Loucy (cell line): ENCODE measurements around the gene ADAMTS13.

Experiments
- H2AFZ ChIP-seq: fragments of 200-600 bp; sonication (generic); 2 replicates; pipeline ENCODE4 v1.6.0; 2016; ENCODE audit warnings: antibody characterized with exemption, mild to moderate bottlenecking, low read length, moderate library complexity
- H3F3A ChIP-seq: fragments of 200-600 bp; 2 replicates; pipeline ENCODE4 v1.6.0; 2016; ENCODE audit warnings: antibody characterized with exemption, low read depth, mild to moderate bottlenecking
- H3K27me3 ChIP-seq: fragments of 200-600 bp; sonication (generic); 2 replicates; pipeline ENCODE4 v1.6.1; 2014; ENCODE audit warnings: low read length, mild to moderate bottlenecking; ENCODE audit not compliant: insufficient read depth, poor library complexity, severe bottlenecking
- H3K36me3 ChIP-seq: fragments of 200-600 bp; sonication (generic); 2 replicates; pipeline ENCODE4 v1.6.1; 2016; ENCODE audit warnings: low read length; ENCODE audit not compliant: insufficient read depth
- H3K4me1 ChIP-seq: fragments of 200-600 bp; sonication (generic); 2 replicates; pipeline ENCODE4 v1.5.1; 2014; ENCODE audit warnings: low read length, mild to moderate bottlenecking; ENCODE audit not compliant: insufficient read depth, poor library complexity, severe bottlenecking
- H3K4me2 ChIP-seq: fragments of 200-600 bp; sonication (generic); 2 replicates; pipeline ENCODE4 v1.6.0; 2014; ENCODE audit warnings: antibody characterized with exemption, low read length, low read depth, mild to moderate bottlenecking; ENCODE audit not compliant: poor library complexity, severe bottlenecking
- H3K4me3 ChIP-seq: fragments of 200-600 bp; sonication (generic); 2 replicates; pipeline ENCODE4 v1.5.1; 2014; ENCODE audit warnings: low read length, mild to moderate bottlenecking, mixed read lengths; ENCODE audit not compliant: poor library complexity, severe bottlenecking
- H3K79me2 ChIP-seq: fragments of 200-600 bp; sonication (generic); 2 replicates; pipeline ENCODE4 v1.6.1; 2014; ENCODE audit warnings: low read length; ENCODE audit not compliant: insufficient read depth
- H3K9ac ChIP-seq: fragments of 200-600 bp; sonication (generic); 2 replicates; pipeline ENCODE4 v1.6.0; 2014; ENCODE audit warnings: mild to moderate bottlenecking, low read depth, low read length, moderate library complexity; ENCODE audit not compliant: poor library complexity, severe bottlenecking
- H3K9me2 ChIP-seq: fragments of 200-600 bp; sonication (generic); replicated peaks from 2 replicates; pipeline ENCODE4 v1.6.1; 2016; ENCODE audit warnings: low read depth, low read length, mixed read lengths
- H3K9me3 ChIP-seq: fragments of 200-600 bp; sonication (generic); 2 replicates; pipeline ENCODE4 v1.6.1; 2014; ENCODE audit warnings: mild to moderate bottlenecking, antibody characterized with exemption, low read length, low read depth; ENCODE audit not compliant: insufficient read depth
- H4K20me1 ChIP-seq: fragments of 200-600 bp; sonication (generic); 2 replicates; pipeline ENCODE4 v1.6.0; 2014; ENCODE audit warnings: antibody characterized with exemption, low read length, mild to moderate bottlenecking; ENCODE audit not compliant: insufficient read depth, poor library complexity, severe bottlenecking
- CTCF ChIP-seq: fragments of 200-600 bp; sonication (generic); conservative IDR thresholded peaks from 2 replicates; pipeline ENCODE4 v1.5.1; 2014; ENCODE audit warnings: mild to moderate bottlenecking, antibody characterized with exemption, low read length
- EZH2phosphoT487 ChIP-seq: fragments of 200-600 bp; IDR thresholded peaks from 2 replicates; pipeline ENCODE4 v1.6.1; 2018; ENCODE audit warnings: antibody characterized with exemption, mild to moderate bottlenecking, moderate library complexity, borderline replicate concordance

The ADAMTS13 gene

GRCh38 chr9:133508046-133508445 lies 85.9 kb downstream of the ADAMTS13 start:
- Histone ChIP-seq H3K4me3 (no peak overlapping the region), H2AFZ (no peak overlapping the region), H3K9me2 (no peaks in the 10 kb centered on the region), H3K79me2 (no peaks in the 10 kb centered on the region), H3K4me2 (peak overlapping the region; percentile 71), H3K9ac (peak overlapping the region; percentile 66), H3F3A (0 out of 2 replicates have a peak, but pooled peaks cover 5% of the 10 kb centered on the region), H3K36me3 (no peaks in the 10 kb centered on the region), H3K9me3 (no peaks in the 10 kb centered on the region; the same call in 1 of the 2 replicates), H3K27me3 (no peaks in the 10 kb centered on the region), H3K4me1 (peaks cover 28% of the 10 kb centered on the region), H4K20me1 (no peaks in the 10 kb centered on the region)
- TF ChIP-seq CTCF, result no peak
- no peak for TF ChIP-seq EZH2phosphoT487
